HG02943 (cell line): ENCODE results near the gene ATXN10.

Experiments used
- ATAC-seq: cut with Tn5 transposase; IDR thresholded peaks from one replicate; pipeline ENCODE4 v1.9.1; 2021; ENCODE audit warnings: mild to moderate bottlenecking, low read depth, moderate library complexity; ENCODE audit not compliant: unreplicated experiment

ATXN10 gene

GRCh38 chr22:45744442-45744841, 72.8 kb downstream of the ATXN10 start:
- no peak for ATAC-seq

GRCh38 chr22:45750626-45751025, 79.0 kb downstream of the ATXN10 start:
- no peak for ATAC-seq

- ATAC-seq = no peak
Observed at GRCh38 chr22:45752036-45752435, 80.4 kb downstream of the ATXN10 start.

DNA sequence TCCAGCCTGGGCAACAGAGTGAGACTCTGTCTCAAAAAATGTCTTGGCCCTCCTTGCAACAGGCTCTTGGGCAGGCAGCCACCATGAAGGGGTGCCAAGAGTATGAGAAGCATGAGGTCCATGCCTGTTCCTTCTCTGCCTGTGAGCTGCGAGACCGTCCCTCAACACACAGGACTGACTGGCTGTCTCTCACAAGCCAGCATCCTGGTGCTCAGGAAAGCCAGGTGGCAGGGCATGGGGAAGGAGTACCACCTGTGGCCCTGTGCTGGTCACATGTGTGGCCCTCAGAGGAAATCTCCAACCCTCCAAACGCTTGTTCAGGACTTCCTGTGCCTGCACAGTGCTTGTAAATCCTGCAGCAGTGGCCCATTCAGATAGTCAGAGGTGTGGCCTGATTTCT, 83.2 kb downstream of the ATXN10 start:
- no peak for ATAC-seq

DNA sequence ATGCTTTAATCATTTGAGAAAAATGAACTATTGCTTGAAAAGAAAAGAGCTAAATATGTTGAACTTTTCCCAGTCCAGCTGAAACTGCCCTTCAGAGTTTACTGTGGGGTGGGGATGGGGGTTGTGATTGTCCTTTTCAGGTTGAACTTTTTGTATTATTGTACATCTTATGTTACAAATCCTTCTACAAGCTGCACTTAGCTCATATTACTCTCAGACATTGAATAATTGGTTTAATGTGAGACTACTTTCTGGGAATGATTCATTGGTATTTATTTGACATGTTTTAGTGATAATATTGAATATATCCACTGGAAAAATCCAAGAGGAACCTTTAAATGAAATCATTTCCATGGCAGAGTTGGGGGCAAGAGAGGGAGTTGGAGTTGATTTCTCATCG, 84.9 kb downstream of the ATXN10 start:
- no peak for ATAC-seq

DNA sequence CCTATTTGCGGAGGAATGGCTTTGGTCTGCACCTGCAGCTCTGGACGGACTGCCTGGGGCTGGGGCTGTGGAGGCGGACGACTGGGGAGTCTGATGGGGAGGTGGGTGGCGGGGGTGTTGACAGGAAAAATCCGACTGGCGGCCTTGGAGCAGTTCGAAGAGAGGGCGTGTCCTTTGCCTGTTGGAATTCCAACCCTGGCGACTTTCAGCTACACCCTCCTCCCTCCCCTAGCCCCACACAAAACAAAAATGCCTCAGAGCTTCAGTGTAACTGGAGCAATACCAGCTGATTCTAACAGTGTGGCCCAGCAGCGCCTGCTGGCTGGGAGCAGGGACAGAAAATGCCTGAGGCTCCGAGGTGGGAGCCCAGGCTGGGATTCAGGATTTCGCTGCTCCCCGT, 85.4 kb downstream of the ATXN10 start:
- no peak for ATAC-seq

DNA sequence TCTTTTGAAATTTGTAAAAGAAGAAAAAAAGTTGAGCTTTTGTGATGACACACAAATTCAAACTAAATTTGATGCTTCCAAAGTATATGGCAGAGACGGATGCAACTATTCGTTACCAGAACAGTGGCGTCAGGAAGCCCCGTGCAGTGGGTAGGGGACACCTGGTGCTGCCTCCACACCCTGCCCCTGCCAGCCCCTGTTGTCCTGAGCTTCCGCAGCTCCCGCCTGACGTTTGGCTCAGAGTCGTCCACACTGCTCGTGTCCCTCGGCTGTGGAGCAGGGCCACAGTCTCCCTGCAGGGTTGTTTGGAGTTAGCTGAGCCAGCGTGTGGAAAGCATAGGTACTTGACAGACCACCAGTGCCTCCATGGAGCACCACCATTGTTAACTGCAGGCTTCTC, 86.3 kb downstream of the ATXN10 start:
- ATAC-seq = no peak

DNA sequence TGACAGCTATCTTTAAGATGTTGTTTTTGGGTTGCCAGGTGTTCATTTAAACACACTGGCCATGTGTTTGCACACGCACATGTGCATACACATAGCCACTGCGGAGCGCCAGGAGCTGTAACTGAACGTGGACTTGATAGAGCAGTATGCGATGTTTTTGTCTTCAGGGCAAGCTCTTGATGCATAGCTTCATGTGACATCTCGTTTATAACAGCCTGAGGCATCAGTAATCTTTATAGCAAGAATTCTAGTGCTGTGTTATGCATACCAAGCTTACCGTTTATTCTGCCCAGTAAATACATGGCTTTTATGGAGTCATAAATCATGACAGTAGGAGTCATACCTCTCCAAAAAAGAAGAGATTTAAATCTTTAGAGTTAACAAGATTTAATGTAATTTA, 87.0 kb downstream of the ATXN10 start:
- no peak for ATAC-seq

GRCh38 chr22:45760682-45761081, 89.0 kb downstream of the ATXN10 start:
- ATAC-seq = no peak

DNA sequence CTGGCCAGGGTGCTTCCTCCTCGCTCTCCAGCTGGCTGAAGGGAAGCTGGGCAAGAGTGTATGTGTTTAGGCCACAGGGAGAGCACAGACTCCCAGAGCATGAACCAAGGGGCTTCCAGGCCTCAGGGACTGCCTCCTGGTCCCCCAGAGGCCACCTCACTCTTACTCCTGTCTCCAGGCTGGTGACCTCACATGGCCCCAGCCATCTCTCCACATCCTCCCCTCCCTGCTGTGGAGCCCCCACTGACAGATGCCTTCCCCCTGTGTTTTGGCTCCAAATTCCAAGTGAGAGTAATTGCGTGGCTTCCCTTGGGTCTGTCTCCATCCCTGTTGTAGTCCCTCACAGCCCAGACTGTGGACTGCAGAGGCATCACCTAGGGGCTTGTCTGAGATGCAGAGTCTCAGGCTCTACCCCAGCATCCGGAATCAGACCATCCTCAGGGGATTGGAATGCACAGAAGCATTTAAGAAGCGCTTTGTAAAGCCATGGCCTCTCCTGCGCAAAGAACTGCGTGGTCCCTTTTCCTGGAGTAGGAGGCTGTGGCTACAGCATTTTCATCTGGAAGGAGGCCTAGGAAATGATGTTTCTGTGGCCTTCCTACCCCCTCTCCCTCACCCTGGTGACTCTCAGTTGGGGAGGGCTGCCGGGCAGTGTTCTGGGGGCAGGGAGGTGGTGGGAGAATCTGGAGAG, 91.1 kb downstream of the ATXN10 start:
- ATAC-seq = no peak

- ATAC-seq = no peak
Observed at GRCh38 chr22:45763236-45763624, 91.6 kb downstream of the ATXN10 start.

DNA sequence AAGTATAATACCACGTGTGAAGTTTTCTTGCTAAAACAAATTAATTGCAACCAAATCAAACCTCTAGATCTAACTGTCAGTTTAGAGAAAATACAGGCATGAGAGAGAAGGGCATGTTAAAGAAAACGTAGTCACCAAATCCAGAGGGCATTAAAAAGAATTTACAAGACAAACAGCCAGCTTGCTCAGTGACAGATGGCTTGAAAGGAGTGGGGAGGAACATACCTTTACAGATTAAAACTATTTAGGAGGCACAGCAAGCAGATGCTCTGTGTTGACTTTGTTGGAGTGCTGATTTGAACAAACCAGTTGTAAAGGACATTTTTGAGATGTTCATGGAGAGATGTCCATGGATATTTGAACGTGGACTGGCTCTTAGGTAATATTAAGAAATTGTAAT, 96.9 kb downstream of the ATXN10 start:
- ATAC-seq = no peak

GRCh38 chr22:45769569-45770210, 98.1 kb downstream of the ATXN10 start:
- ATAC-seq = no peak

- ATAC-seq = no peak
Observed at GRCh38 chr22:45770506-45770905, 98.9 kb downstream of the ATXN10 start.

DNA sequence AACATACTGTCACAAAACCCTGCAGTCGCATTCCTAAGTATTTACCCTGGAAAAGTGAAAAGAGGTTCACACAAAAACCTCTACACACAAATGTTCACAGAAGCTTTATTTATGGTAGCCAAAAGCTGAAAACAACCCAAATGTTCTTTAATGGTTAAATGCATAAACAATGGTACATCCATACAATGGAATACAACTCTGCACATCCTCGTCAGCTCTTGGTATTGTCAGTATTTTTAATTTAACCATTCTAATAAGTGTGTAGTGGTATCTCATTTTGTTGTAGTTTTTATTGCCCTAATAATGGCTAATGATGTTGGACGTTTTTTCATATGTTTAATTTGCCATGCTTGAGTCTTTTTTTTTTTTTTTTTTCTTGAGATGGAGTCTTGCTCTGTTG, 99.4 kb downstream of the ATXN10 start:
- no peak for ATAC-seq

DNA sequence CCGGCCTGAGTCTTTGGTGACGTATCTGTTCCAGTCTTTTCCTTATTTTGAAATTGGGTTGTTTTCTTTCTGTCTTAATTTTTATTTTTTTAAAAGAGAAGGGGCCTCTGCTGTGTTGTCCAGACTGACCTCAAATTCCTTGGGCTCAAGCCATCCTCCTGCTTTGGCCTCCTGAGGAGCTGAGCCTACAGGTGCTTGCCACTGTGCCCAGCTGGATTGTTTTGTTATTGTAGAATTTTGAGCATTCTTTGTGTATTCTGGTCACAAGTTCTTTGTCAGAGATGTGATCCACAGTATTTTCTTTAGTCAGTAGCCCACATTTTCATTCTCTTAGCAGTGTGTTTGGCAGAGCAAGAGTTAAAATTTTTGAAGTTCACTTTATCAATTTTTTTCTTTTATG, 100.1 kb downstream of the ATXN10 start:
- no peak for ATAC-seq

- no peak for ATAC-seq
Observed at GRCh38 chr22:45772743-45773142, 101.1 kb downstream of the ATXN10 start.

- no peak for ATAC-seq
Observed at GRCh38 chr22:45774001-45774670, 102.5 kb downstream of the ATXN10 start.

GRCh38 chr22:45775062-45775461, 103.4 kb downstream of the ATXN10 start:
- no peak for ATAC-seq

DNA sequence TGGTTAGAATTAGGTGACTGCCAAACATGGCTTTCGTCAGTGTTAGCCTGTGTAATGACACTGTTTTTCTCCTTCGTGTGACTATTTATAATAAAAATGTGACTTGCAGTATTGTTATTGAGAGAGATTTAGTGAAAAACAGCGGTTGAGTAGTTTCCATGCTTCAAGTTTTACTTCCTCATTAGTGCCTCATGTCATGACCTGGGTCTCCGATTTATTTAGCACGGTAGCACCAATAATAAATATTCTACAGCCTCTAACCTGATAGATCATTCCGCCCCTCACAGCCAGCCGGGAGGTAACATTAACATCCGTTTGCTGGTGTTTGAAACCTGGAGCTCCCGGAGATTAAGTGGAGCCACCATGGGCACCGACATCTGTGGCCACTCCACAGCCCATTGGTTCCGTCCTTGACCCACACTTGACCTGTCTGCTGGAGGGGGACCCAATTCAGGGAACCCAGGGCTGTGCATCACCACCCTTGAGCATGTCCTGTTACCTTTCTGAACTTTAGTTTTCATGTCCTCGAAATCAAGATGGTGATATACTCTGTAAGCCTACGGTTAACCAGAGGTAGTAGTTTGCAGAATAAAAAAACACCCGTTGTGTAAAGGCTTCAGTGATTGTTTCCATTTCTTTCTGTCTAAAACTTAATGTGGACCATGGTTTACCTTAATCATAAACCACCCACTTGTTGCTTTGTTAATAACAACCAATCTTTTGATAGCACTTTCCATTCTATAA, 104.1 kb downstream of the ATXN10 start:
- no peak for ATAC-seq

DNA sequence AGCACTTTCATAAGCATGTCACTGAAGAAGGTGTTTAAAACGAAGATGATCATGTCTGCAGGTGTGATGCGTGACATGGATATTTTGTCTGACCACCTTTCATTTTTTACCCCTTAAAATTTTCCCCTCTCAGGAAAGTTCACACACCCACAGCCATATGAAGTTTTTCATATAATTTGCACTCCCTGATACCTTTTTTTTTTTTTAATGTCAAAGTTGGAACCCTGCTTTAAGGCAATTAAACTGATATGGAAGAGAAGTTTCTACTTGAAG, 104.6 kb downstream of the ATXN10 start:
- ATAC-seq = no peak
